ENCODE results near the gene CDH23.

DNA sequence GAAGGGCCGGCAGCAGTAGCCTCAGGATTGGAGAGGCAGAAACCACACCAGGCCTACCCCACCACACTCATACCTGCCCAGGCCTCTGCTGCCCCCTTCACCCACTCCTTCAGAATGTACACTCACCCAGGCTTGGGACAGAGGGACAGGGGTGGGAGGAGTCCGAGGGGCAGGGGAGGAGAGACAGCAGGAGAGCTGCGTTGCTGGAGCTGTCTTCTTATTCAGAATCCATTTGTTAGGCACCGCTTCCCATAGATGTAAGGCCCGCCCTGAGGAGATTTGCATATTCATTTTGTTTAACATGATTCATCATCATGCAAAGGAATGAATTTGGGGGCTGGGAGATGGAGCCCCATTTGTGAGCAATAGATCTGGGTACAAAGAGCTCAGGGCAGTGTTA lies 156.7 kb downstream of the CDH23 start:
- no peak for TF ChIP-seq CTCF (IDR thresholded peaks at IDR 0.05; ENCODE audit: poor library complexity)
- TF ChIP-seq EZH2 (IDR thresholded peaks at IDR 0.05; ENCODE audit: borderline replicate concordance), result no peak
